ENCODE measurements around the gene SH3GLB1.

SH3GLB1 gene

DNA sequence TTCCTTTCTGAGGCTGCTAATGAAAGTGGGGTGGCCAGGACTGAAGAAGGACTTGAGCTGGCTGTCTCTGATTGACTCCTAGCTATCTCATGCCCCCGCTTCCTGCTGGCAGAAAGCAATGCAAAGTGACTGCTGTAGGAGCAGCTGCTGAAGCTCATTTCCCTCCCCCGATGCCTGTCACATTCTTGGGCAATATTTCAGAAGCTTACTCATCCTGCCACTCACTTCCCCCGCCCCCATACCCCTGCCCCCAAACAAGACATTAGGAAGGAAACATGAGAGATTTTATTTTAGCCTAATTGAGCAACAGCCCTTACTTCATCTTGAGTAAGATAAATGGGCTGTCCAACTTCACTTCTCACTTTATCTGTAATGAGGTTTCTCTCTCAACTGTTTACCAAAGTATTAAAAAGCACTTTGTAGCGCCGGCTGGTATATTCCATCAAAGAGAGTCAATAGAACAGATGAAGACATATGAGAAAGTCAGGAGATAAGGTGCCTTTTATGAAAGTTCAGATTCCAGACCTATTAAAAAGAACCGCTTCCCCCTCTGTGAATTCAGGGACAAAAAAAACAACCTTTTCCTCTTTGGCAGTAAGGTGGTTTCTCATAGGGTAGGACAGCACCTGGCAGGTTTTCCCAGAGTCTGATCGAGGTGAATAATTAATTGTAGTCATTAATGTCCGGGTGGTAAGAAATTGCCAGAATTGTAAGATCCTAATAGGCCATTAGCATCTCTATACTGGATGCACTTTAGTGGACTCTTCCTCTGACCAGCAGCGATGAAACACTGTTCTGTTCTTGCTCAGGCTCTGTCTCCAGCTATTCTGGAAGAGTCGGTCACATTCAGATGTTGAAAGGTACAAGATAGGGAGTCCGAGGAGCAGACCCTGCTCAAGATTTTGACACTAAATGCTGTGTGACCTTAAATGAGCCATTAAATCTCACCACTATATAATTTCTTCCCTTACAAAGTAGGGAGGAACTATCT is 70.2 kb downstream of the SH3GLB1 start:
- peak; percentile 85 for DNase-seq

DNA sequence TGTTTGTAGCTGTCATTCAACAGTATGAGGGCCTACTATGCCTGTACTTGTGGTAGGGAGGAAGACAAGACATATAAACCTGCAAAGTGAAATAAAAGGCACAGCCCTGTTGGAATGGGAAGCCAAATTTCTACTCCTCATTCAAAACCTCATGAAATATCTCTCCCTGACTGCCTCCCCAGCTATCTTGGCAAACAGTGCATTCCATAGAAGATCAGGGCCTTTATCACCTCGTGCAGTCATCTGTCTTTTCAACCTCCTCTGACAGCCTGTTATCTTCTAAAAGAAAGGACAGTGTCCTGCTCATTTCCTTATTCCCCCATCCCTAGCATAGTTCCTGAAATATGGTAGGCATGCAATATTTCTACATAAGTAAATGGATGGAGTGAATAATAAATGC is 71.0 kb downstream of the SH3GLB1 start:
- no peak for DNase-seq

DNA sequence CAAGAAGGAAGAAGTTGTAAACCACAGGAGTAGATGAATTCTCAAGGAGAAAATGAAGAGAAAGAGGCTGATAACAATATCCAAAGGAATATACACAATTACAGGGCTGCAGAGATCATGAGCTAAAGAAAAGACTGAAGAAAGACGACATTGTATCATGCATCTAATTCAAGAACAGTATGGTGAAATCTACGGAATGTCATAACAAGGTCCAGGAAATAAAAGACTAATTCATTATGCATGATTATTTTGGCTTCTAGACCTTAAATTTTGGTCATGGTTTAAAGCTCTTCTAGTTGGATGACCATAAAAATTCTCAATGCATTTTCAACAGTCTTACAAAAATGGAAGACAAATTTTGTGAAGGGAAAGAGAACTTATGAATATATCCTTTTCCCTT is 71.7 kb downstream of the SH3GLB1 start:
- DNase-seq: no peak

DNA sequence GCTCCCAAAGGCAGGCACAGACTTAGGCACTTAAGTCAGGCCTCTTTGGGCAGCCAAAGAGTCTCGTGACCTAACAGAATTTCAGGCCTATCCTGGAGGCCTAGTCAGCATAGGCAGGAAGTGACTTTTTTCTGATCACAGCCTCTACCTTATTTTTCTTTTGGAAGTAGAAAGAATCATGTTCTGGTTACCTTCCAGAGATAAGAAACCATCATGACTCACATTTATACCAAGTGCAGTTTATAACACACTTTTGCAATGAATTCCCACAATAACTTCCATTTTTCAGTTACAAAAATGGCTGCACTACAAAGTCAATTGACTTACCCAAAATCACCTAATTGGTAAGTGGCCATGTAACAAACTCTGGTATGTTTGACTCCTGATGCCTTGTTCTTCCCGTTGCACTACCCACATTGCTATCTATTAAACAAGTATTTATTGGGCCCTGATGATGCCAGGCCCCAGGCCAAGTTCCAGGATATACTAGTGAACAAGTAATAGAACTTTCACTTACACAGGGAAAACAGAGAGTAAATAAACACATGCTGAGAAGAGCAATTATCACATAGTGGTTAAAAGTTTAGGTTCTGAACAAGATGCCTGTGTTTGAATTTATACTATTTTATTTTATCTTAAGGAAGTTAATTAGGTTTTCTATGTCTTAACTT is 74.3 kb downstream of the SH3GLB1 start:
- DNase-seq: no peak

DNA sequence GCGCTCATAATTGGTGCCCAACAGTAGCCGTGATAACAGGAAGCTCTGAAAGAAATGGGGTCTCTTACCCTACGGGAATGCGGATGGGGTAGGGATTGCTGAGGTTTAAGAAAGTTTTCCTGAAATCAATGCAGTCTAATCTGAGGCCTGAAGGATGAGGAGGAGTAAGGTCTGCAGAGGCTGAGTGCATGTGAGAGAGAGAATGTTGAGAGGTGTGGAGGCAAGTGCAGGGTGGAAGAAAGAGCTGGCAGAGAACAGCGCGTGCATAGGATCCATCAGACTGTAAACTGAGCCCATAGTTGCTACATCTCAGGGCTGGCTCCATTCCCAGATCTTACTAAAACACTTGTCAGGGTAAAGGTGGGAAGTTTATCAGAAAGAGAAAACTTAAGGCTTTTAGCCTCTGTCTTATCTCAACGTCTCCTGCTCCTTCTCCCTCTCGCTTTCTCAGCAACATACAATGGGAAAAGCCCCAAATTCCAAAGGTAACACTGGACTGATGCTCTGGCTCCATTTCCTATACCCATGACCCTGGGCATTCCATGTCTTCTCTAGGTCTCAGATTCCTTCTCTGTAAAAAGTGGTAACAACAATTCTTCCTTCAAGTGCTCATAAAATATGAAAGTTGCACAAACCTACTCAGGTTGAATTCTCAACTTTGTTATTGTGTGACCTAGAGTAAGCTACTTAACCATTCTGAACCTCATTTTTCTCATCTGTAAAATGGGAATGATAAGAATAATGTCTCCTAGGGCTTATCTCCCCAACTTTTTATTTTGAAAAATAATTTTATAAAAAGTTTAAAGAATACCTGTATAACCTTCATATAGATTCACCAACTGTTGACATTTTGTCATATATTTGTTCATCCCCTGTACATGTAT is 75.2 kb downstream of the SH3GLB1 start:
- peak; percentile 5 for DNase-seq

DNA sequence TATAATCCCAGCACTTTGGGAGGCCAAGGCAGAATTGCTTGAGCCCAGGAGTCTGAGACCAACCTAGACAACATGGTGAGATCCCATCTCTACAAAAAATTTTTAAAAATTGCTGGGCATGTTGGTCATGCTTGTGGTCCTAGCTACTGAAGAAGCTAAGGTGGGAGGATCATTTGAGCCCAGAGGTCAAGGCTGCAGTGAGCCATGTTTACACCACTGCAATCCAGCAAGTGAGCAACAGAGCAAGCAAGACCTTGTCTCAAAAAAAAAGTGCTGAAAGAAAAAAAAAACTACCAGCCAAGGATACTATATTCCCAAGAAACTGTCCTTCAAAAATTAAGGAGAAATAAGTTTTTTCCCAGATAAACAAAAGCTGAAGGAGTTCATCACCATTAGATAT is 78.1 kb downstream of the SH3GLB1 start:
- no peak for DNase-seq

DNA sequence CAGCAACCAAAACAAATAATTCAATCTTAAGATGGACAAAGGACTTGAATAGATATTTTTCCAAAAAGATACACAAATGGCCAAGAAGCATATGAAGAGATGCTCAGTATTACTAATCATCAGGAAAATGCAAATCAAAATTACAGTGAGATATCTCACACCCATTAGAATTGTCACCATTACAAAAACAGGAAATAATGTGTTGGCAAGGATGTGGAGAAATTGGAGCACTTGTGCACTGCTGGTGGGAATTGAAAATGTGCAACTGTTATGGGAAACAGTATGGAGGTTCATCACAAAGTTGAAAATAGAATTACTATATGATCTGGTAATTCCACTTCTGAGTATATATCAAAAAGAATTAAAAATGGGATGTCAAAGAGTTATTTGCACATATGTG is 83.2 kb downstream of the SH3GLB1 start:
- no peak for DNase-seq

DNA sequence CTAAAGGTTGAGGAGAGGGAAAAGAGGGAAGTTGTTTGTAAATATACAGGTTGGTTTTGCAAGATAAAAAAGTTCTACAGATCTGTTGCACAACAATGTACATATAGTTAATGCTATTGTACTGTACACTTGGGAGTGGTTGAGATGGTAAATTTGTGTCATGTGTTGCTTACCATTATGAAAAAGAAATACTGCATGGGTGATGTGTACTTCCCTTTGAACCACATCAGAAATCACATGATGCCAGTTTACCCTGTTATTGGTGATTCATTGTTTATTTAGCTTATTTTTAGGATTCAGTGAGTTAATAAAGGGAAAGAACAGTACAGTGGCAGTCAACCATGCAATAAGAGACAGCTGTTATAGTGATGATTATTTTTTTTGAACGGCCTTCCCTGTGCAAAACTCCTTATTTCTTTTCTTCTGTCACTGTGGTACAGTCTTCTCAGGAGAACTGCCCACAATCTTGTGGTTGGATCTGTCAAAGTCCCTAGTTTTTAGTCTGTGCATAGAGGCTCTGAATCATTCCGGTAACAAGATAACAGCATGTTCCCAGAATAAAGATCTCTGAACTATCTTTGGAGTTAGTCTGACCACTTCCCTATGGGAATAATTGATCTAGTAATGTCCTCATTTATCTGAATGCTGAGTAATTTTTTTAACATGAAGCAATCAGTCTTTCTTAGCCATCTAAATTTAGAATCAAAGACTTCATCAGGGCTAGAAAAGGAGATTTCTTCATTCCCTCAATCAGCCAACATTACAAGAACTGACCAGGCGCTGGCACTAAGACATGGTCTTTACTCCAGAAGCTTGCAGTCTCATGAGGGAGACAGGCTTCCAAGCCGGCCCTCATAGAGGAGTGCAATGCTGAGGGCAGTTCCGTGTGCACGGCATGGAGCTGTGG is 84.2 kb downstream of the SH3GLB1 start:
- DNase-seq: peak; percentile 28

DNA sequence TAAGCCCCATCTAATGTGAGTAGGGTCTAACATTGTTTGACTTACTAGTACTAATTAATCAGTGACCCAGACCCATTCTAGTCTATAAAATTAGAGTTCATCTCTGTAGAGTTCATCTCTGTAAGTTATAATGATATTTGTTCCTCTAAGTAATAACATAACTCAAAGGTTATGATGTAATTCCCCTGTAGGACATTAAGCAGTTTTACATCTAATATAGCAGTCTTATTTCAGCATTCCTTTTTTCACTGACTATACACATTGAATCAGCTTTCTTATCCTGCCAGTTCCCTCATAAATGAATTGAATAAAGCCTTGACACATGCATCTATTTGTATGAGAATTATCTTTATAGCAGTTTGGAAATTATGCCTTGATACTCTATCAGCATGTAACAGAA is 90.9 kb downstream of the SH3GLB1 start:
- no peak for DNase-seq
